ENCODE data around the gene TTC38.

TTC38 gene

DNA sequence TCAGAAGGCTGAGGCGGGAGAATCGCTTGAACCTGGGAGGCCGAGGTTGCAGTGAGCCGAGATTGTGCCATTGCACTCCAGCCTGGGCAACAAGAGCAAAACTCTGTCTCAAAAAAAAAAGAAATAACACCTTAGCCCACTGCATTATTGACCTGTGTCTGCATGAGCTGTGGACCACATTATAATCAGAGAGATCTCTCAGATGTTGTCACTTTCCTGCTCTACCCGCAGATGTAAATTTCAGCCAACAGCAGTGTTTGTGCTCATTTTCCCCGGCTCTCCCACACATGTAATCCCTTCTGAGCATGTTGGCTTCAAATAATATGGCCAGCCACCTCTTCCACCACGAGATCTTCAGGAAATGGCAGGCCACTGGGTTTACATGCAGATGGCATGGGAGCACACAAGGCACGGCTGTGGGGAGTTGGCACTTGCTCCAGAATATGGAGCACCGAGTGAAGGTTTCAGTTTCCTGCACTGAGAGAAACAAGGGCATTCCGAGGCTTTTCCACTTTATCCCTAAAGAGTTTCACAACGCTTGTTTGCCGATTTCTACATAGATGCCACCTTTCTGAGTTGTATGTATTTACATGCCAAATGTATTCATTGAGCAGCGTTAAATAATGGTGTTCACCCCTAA lies 37.4 kb upstream of the TTC38 start:
- H4K20me1 ChIP-seq = no peaks in the 10 kb centered on the region; a peak in 1 of 22 replicates
- peaks cover 10 to 48% (median 24%) of the 10 kb centered on the region in 11 experiments; a peak in 21 of 22 replicates for H3K36me3 ChIP-seq
- H3K4me1 ChIP-seq = peaks cover 10 to 24% (median 16%) of the 10 kb centered on the region in 10 experiments
- H3K4me2 ChIP-seq = no peak overlapping the region
- no peaks in the 10 kb centered on the region for H3K27me3 ChIP-seq
- H3K4me3 ChIP-seq = no peak overlapping the region
- H3K9me3 ChIP-seq (replicated peaks in 1 of 11) = no peaks in the 10 kb centered on the region
- no peak for TF ChIP-seq Cebpa-rat (IDR thresholded peaks at IDR 0.05)
- no peak overlapping the region for H3K27ac ChIP-seq
- H3K9ac ChIP-seq = no peak overlapping the region

GRCh38 chr22:46233231-46233630 lies 34.6 kb upstream of the TTC38 start:
- no peak for TF ChIP-seq Cebpa-rat (IDR thresholded peaks at IDR 0.05)
- H3K36me3 ChIP-seq = peaks cover 10 to 53% (median 19%) of the 10 kb centered on the region in 11 experiments; a peak in 20 of 22 replicates
- peak overlapping the region in 1 of 11 experiments; percentile 18; a peak in 1 of 22 replicates for H3K9ac ChIP-seq
- H3K9me3 ChIP-seq (replicated peaks in 1 of 11) = no peaks in the 10 kb centered on the region
- H4K20me1 ChIP-seq = no peaks in the 10 kb centered on the region; a peak in 1 of 22 replicates
- H3K4me3 ChIP-seq = no peak overlapping the region
- H3K4me2 ChIP-seq = peak overlapping the region; percentile 25 to 67 (median 50)
- no peaks in the 10 kb centered on the region for H3K27me3 ChIP-seq
- peaks cover 22 to 53% (median 44%) of the 10 kb centered on the region in 10 experiments for H3K4me1 ChIP-seq
- peak overlapping the region in 3 of 11 experiments; percentile 22 to 43 (median 24); a peak in 5 of 22 replicates for H3K27ac ChIP-seq

DNA sequence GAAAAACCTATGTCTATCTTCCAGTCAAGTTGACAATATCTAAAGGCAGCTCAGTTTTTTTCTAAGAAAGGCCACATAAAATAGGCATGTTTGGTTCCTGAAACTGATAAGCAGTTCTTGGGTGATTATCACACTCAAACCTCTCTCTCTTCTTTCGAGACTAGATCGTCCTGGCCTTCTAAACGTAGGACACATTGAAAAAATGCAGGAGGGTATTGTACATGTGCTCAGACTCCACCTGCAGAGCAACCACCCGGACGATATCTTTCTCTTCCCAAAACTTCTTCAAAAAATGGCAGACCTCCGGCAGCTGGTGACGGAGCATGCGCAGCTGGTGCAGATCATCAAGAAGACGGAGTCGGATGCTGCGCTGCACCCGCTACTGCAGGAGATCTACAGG lies 32.8 kb upstream of the TTC38 start:
- peaks cover 10 to 56% (median 19%) of the 10 kb centered on the region in 11 experiments; a peak in 20 of 22 replicates for H3K36me3 ChIP-seq
- TF ChIP-seq Cebpa-rat (IDR thresholded peaks at IDR 0.05) = no peak
- H3K4me2 ChIP-seq = no peak overlapping the region
- peaks cover 33 to 70% (median 61%) of the 10 kb centered on the region in 10 experiments for H3K4me1 ChIP-seq
- H4K20me1 ChIP-seq = no peaks in the 10 kb centered on the region; a peak in 2 of 22 replicates
- no peak overlapping the region for H3K4me3 ChIP-seq
- H3K27me3 ChIP-seq = no peaks in the 10 kb centered on the region
- H3K27ac ChIP-seq = no peak overlapping the region
- no peak overlapping the region for H3K9ac ChIP-seq
- no peaks in the 10 kb centered on the region for H3K9me3 ChIP-seq (replicated peaks in 1 of 11)

GRCh38 chr22:46237453-46238124 lies 30.2 kb upstream of the TTC38 start:
- H3K4me2 ChIP-seq = peak overlapping the region in 10 of 11 experiments; percentile 74 to 96 (median 90); a peak in 19 of 22 replicates
- no peak overlapping the region for H3K4me3 ChIP-seq
- TF ChIP-seq Cebpa-rat (IDR thresholded peaks at IDR 0.05) = no peak
- peaks cover 58 to 97% (median 87%) of the 10 kb centered on the region in 10 experiments for H3K4me1 ChIP-seq
- H3K27ac ChIP-seq = peak overlapping the region in 6 of 11 experiments; percentile 66 to 85 (median 77); a peak in 11 of 22 replicates
- no peaks in the 10 kb centered on the region for H3K27me3 ChIP-seq
- H4K20me1 ChIP-seq = peaks cover 0 to 4% (median 0%) of the 10 kb centered on the region in 11 experiments; a peak in 2 of 22 replicates
- H3K9me3 ChIP-seq (replicated peaks in 1 of 11) = no peaks in the 10 kb centered on the region
- H3K36me3 ChIP-seq = peaks cover 0 to 38% (median 9%) of the 10 kb centered on the region in 11 experiments; a peak in 13 of 22 replicates
- peak overlapping the region in 5 of 11 experiments; percentile 2 to 69 (median 67); a peak in 5 of 22 replicates for H3K9ac ChIP-seq

DNA sequence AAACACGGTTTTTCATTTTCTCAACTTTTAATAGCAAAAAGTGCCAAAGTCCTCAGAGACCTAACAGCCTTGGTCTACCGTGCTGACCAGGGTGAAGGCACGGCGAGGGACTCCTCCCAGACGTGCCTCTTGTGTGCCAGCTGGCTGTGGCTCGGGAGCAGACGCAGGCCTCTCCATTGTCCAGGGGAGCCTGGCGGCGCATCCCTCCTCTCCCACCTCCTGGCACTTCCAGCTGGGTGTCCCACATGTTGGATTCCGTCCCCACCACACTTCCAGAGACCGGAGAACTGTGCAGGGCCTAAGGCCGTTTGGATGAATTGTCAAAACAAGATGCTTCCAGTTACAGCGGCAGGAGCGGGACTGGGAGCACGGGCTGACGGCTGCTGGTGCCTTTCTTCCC lies 29.3 kb upstream of the TTC38 start:
- no peaks in the 10 kb centered on the region for H3K9me3 ChIP-seq (replicated peaks in 1 of 11)
- peaks cover 54 to 100% (median 90%) of the 10 kb centered on the region in 10 experiments for H3K4me1 ChIP-seq
- H3K27ac ChIP-seq = peak overlapping the region in 8 of 11 experiments; percentile 23 to 85 (median 72); a peak in 15 of 22 replicates
- no peak overlapping the region for H3K4me3 ChIP-seq
- peaks cover 0 to 4% (median 0%) of the 10 kb centered on the region in 11 experiments; a peak in 2 of 22 replicates for H4K20me1 ChIP-seq
- peaks cover 0 to 37% (median 13%) of the 10 kb centered on the region in 11 experiments; a peak in 14 of 22 replicates for H3K36me3 ChIP-seq
- no peaks in the 10 kb centered on the region for H3K27me3 ChIP-seq
- TF ChIP-seq Cebpa-rat (IDR thresholded peaks at IDR 0.05) = no peak
- peak overlapping the region; percentile 73 to 96 (median 89); a peak in 21 of 22 replicates for H3K4me2 ChIP-seq
- H3K9ac ChIP-seq = peak overlapping the region in 7 of 11 experiments; percentile 0 to 72 (median 67); a peak in 13 of 22 replicates

GRCh38 chr22:46239261-46240048 lies 28.4 kb upstream of the TTC38 start:
- Histone ChIP-seq H3K27ac (peak overlapping the region in 9 of 11 experiments; percentile 24 to 87 (median 71); a peak in 18 of 22 replicates), H4K20me1 (peaks cover 0 to 4% (median 0%) of the 10 kb centered on the region in 11 experiments; a peak in 2 of 22 replicates), H3K4me2 (peak overlapping the region; percentile 73 to 96 (median 89)), H3K4me1 (peaks cover 49 to 99% (median 88%) of the 10 kb centered on the region in 10 experiments), H3K27me3 (no peaks in the 10 kb centered on the region), H3K9ac (peak overlapping the region in 8 of 11 experiments; percentile 0 to 76 (median 66); a peak in 15 of 22 replicates), H3K4me3 (peak overlapping the region in 3 of 10 experiments; percentile 19 to 45 (median 35); a peak in 3 of 20 replicates), H3K9me3 (replicated peaks in 1 of 11) (no peaks in the 10 kb centered on the region), H3K36me3 (peaks cover 0 to 45% (median 18%) of the 10 kb centered on the region in 11 experiments; a peak in 17 of 22 replicates)
- peak in 1 of 11 experiments; percentile 16; a peak in 1 of 22 replicates for TF ChIP-seq Cebpa-rat (IDR thresholded peaks at IDR 0.05)

GRCh38 chr22:46240073-46240472 lies 27.7 kb upstream of the TTC38 start:
- H4K20me1 ChIP-seq = peaks cover 0 to 6% (median 0%) of the 10 kb centered on the region in 11 experiments; a peak in 2 of 22 replicates
- peaks cover 0 to 44% (median 19%) of the 10 kb centered on the region in 11 experiments; a peak in 17 of 22 replicates for H3K36me3 ChIP-seq
- H3K9ac ChIP-seq = peak overlapping the region in 8 of 11 experiments; percentile 22 to 76 (median 66); a peak in 13 of 22 replicates
- peak overlapping the region in 4 of 10 experiments; percentile 19 to 45 (median 38); a peak in 5 of 20 replicates for H3K4me3 ChIP-seq
- H3K9me3 ChIP-seq (replicated peaks in 1 of 11) = no peaks in the 10 kb centered on the region
- no peak for TF ChIP-seq Cebpa-rat (IDR thresholded peaks at IDR 0.05)
- peaks cover 49 to 99% (median 93%) of the 10 kb centered on the region in 10 experiments for H3K4me1 ChIP-seq
- peak overlapping the region in 9 of 11 experiments; percentile 14 to 87 (median 71); a peak in 18 of 22 replicates for H3K27ac ChIP-seq
- peak overlapping the region; percentile 73 to 96 (median 89) for H3K4me2 ChIP-seq
- H3K27me3 ChIP-seq = no peaks in the 10 kb centered on the region

DNA sequence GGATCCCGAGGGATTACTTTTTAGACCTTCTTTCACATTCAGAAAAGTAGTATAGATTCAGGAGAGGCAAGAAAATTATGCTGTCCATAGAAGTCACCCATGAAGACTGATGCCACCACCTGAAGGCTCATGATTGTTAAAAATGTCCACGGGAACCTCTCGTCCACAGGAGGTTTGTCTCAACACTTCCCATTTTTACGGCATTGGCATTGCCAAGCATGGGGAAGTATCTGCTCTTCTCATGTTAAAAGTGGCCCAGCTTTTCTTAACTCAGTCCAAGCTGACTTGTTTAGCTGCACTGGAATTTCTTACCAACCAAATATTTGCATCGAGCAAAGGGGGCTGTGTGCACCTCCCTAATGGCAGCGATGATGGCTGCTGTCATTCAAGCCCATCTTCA lies 27.3 kb upstream of the TTC38 start:
- peaks cover 0 to 10% (median 0%) of the 10 kb centered on the region in 11 experiments; a peak in 2 of 22 replicates for H4K20me1 ChIP-seq
- TF ChIP-seq Cebpa-rat (IDR thresholded peaks at IDR 0.05) = no peak
- H3K36me3 ChIP-seq = peaks cover 0 to 44% (median 18%) of the 10 kb centered on the region in 11 experiments; a peak in 16 of 22 replicates
- H3K27me3 ChIP-seq = no peaks in the 10 kb centered on the region
- peaks cover 49 to 100% (median 94%) of the 10 kb centered on the region in 10 experiments for H3K4me1 ChIP-seq
- no peaks in the 10 kb centered on the region for H3K9me3 ChIP-seq (replicated peaks in 1 of 11)
- peak overlapping the region; percentile 73 to 96 (median 89) for H3K4me2 ChIP-seq
- H3K27ac ChIP-seq = peak overlapping the region in 8 of 11 experiments; percentile 57 to 87 (median 78); a peak in 16 of 22 replicates
- H3K9ac ChIP-seq = peak overlapping the region in 8 of 11 experiments; percentile 22 to 76 (median 66); a peak in 12 of 22 replicates
- H3K4me3 ChIP-seq = peak overlapping the region in 4 of 10 experiments; percentile 19 to 45 (median 38); a peak in 4 of 20 replicates

Data from BLaER1 treated with 17β-estradiol and CSF1 and Interleukin-3, amounts not matched to agents 10 nM and 100 nM (cell line).